ENCODE results near the gene SUN2. TPM values are rescaled to one million over a fixed set of nuclear protein-coding genes. Genes with fewer than 3 reads are reported as not detected.

SUN2 gene
- total RNA-seq, 1 donor from 2014 or later, result 124 TPM

DNA sequence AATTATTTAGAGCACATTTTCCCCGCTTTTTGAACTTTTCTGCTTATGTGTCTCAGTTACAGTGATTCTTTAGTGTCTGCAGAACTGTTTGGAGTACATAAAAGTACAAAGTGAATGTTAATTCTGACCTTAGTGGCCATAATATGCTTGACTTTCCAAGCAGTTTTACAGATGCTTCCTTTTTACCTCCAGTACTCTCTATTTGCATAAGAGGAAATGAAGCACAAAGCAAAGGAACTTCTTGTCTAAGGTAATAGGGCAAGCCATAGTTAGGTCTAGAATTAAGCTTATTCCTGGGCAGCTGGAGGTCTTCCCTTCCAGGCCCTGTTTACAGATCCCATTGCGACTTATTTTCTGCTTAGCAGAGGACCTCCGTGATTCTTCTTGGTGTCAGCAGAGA, 46.5 kb downstream of the SUN2 start:
- Mint-ChIP-seq H3K4me1 (ENCODE audit: low read depth) (peaks cover 56% of the 10 kb centered on the region), H3K27ac (ENCODE audit: unreplicated experiment) (no peak overlapping the region), H3K9me3 (ENCODE audit: low read depth) (no peaks in the 10 kb centered on the region), H3K36me3 (ENCODE audit: low read depth) (peaks cover 3% of the 10 kb centered on the region), H3K4me3 (ENCODE audit: unreplicated experiment) (no peak overlapping the region), H3K27me3 (ENCODE audit: low read depth) (no peaks in the 10 kb centered on the region)
- DNase-seq (ENCODE audit: low spot score), result no peak
- TF ChIP-seq, protein P1, sequence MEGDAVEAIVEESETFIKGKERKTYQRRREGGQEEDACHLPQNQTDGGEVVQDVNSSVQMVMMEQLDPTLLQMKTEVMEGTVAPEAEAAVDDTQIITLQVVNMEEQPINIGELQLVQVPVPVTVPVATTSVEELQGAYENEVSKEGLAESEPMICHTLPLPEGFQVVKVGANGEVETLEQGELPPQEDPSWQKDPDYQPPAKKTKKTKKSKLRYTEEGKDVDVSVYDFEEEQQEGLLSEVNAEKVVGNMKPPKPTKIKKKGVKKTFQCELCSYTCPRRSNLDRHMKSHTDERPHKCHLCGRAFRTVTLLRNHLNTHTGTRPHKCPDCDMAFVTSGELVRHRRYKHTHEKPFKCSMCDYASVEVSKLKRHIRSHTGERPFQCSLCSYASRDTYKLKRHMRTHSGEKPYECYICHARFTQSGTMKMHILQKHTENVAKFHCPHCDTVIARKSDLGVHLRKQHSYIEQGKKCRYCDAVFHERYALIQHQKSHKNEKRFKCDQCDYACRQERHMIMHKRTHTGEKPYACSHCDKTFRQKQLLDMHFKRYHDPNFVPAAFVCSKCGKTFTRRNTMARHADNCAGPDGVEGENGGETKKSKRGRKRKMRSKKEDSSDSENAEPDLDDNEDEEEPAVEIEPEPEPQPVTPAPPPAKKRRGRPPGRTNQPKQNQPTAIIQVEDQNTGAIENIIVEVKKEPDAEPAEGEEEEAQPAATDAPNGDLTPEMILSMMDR (IDR thresholded peaks at IDR 0.05), result no peak

DNA sequence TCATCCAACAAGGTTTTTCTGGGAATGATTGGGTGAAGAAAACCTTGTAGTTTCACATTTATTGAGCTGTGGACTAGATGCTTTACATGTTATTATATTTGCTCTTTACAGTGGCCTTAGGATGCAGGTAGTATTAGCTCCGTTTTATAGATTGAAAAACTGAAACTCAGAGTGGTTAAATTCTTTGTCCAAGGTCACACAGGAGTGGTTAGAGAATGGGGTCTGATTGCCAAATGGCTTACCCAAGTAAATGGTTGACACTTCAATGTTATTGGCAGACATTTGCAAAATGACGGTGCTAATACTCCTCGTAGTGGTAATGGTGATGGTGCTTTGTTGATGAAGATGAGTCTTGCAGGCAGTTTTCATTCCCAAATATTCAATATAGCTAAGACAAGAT, 47.8 kb downstream of the SUN2 start:
- H3K27ac Mint-ChIP-seq (ENCODE audit: unreplicated experiment), result peak overlapping the region; percentile 97
- H3K4me3 Mint-ChIP-seq (ENCODE audit: unreplicated experiment), result no peak overlapping the region

DNA sequence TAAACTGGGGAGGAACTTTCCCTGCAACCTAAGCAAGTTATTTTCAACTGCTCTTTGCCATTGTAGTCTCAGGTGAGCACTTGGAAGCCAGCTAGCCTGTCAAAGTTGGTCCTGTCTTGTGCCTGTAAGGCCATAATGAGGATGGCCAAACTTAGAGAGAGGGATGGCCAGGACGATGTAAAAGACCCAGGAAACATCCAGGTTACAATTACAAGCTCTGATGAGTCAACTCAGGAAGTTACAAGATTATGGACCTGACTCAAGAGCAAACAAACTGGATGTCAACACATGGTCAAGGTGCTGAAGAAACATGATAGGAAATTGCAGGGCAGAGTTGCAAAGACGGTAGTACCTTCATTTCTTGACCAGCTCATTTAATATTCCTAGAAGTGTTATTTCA, 48.5 kb downstream of the SUN2 start:
- Mint-ChIP-seq H3K4me3 (ENCODE audit: unreplicated experiment) (peak overlapping the region; percentile 89), H3K27ac (ENCODE audit: unreplicated experiment) (peak overlapping the region; percentile 97), H3K27me3 (ENCODE audit: low read depth) (no peaks in the 10 kb centered on the region), H3K4me1 (ENCODE audit: low read depth) (peaks cover 40% of the 10 kb centered on the region), H3K36me3 (ENCODE audit: low read depth) (no peaks in the 10 kb centered on the region), H3K9me3 (ENCODE audit: low read depth) (no peaks in the 10 kb centered on the region)
- no peak for DNase-seq (ENCODE audit: low spot score)
- TF ChIP-seq, protein P1 (IDR thresholded peaks at IDR 0.05), result no peak

More for the DNA sequence above, 47.8 kb downstream of the SUN2 start:
- no peaks in the 10 kb centered on the region for H3K27me3 Mint-ChIP-seq (ENCODE audit: low read depth)
- no peak for DNase-seq (ENCODE audit: low spot score)
- H3K4me1 Mint-ChIP-seq (ENCODE audit: low read depth), result peaks cover 47% of the 10 kb centered on the region
- TF ChIP-seq, protein P1 (IDR thresholded peaks at IDR 0.05), result no peak
- no peaks in the 10 kb centered on the region for H3K36me3 Mint-ChIP-seq (ENCODE audit: low read depth)
- no peaks in the 10 kb centered on the region for H3K9me3 Mint-ChIP-seq (ENCODE audit: low read depth)

DNA sequence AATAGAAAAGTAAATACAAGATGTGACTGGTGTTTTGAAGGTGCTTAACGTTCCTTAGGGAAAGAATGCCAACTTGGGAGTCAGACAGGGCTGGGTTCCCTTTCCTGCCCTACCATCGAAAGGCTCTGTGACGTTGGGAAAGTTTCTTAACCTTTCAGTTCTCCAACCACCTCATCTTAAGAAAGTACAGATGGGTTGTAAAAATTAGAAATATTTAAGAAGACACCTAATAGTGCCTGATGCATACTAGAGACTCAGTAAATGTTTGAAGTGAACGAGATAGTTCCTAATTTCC, 49.0 kb downstream of the SUN2 start:
- H3K27ac Mint-ChIP-seq (ENCODE audit: unreplicated experiment), result peak overlapping the region; percentile 97
- H3K9me3 Mint-ChIP-seq (ENCODE audit: low read depth), result no peaks in the 10 kb centered on the region
- peaks cover 36% of the 10 kb centered on the region for H3K4me1 Mint-ChIP-seq (ENCODE audit: low read depth)
- H3K36me3 Mint-ChIP-seq (ENCODE audit: low read depth), result no peaks in the 10 kb centered on the region
- TF ChIP-seq, protein P1 (IDR thresholded peaks at IDR 0.05), result no peak
- peak overlapping the region; percentile 89 for H3K4me3 Mint-ChIP-seq (ENCODE audit: unreplicated experiment)
- H3K27me3 Mint-ChIP-seq (ENCODE audit: low read depth), result no peaks in the 10 kb centered on the region
- no peak for DNase-seq (ENCODE audit: low spot score)

DNA sequence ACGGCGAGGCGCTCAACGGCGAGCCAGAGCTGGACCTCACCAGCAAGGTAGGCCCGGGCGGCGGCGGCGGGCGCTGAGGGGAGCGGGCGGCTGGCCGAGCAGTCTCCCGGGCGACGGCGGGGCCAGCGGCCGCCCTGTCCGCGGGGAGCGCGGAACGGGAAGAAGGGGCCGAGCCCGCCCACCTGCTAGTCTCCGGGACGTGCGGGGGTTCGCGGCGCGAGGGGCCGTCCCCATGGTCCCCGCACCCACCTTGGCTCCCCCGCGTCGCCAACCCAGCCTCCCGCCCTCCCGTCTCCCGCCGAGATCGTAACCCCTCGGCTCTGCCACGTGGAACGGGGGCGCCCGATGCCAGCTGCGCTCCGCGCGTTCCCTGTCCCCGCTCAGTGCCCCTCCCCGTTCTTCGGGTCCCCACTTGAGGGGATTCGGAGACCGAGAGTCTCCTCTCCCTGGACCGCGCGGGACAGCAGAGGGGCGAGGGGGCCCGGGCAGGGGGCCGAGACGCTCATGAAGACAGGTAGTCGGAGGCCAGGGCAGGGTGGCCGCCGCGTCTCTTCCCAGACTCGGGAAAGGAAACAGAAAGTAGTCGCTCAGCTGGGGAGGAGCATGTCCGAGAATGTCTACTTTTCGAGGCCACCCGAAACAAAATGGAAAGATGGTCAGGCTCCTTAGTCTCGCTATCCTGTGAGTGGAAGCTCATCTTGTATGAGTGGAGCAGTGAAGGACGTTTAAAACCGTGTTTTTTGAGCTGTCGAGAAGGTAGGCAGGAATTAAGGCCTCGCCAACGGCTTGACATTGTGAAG, 49.5 kb downstream of the SUN2 start:
- peak overlapping the region; percentile 97 for H3K27ac Mint-ChIP-seq (ENCODE audit: unreplicated experiment)
- H3K9me3 Mint-ChIP-seq (ENCODE audit: low read depth), result no peaks in the 10 kb centered on the region
- TF ChIP-seq, protein P1 (IDR thresholded peaks at IDR 0.05), result no peak
- no peak for DNase-seq (ENCODE audit: low spot score)
- H3K4me1 Mint-ChIP-seq (ENCODE audit: low read depth), result peaks cover 37% of the 10 kb centered on the region
- peak overlapping the region; percentile 89 for H3K4me3 Mint-ChIP-seq (ENCODE audit: unreplicated experiment)
- H3K27me3 Mint-ChIP-seq (ENCODE audit: low read depth), result no peaks in the 10 kb centered on the region
- H3K36me3 Mint-ChIP-seq (ENCODE audit: low read depth), result no peaks in the 10 kb centered on the region

All from chondrocyte (in vitro differentiated cells).